Hepatocyte (in vitro differentiated cells): ENCODE results near the gene METAP2. TPM values are rescaled to one million over a fixed set of nuclear protein-coding genes. Genes with fewer than 3 reads are reported as not detected.
A peak's percentile ranks its signal among the peaks of the same experiment; 100 is the strongest.

Experiments
- DNase-seq: peaks from one replicate; pipeline ENCODE4 v3.0.0-alpha.2; 2016; ENCODE audit warnings: low spot score
- H2AFZ ChIP-seq: fragments of 200-600 bp; sonication (generic); 2 replicates; pipeline ENCODE4 v1.6.0; 2016; ENCODE audit warnings: antibody characterized with exemption, mild to moderate bottlenecking
- H3K27ac ChIP-seq: fragments of 200-600 bp; sonication (generic); 2 replicates; pipeline ENCODE4 v1.5.1; 2016; ENCODE audit warnings: mild to moderate bottlenecking
- H3K27me3 ChIP-seq: fragments of 200-600 bp; sonication (generic); 2 replicates; pipeline ENCODE4 v1.6.1; 2016
- H3K36me3 ChIP-seq: fragments of 200-600 bp; sonication (generic); replicated peaks from 2 replicates; pipeline ENCODE4 v1.5.1; 2016; ENCODE audit warnings: low read depth; ENCODE audit not compliant: insufficient read depth
- H3K4me1 ChIP-seq: fragments of 200-600 bp; sonication (generic); 2 replicates; pipeline ENCODE4 v1.5.1; 2016; ENCODE audit warnings: mild to moderate bottlenecking, moderate library complexity; ENCODE audit not compliant: insufficient read depth
- H3K4me2 ChIP-seq: fragments of 200-600 bp; sonication (generic); 2 replicates; pipeline ENCODE4 v1.6.0; 2016
- H3K4me3 ChIP-seq: fragments of 200-600 bp; sonication (generic); 2 replicates; pipeline ENCODE4 v1.5.1; 2016; ENCODE audit warnings: mild to moderate bottlenecking
- H3K79me2 ChIP-seq: fragments of 200-600 bp; sonication (generic); 2 replicates; pipeline ENCODE4 v1.6.0; 2017; ENCODE audit warnings: mild to moderate bottlenecking
- H3K9me2 ChIP-seq: fragments of 200-600 bp; sonication (generic); replicated peaks from 2 replicates; pipeline ENCODE4 v1.6.0; 2017; ENCODE audit warnings: mild to moderate bottlenecking; ENCODE audit not compliant: insufficient read depth
- H3K9me3 ChIP-seq: fragments of 200-600 bp; sonication (generic); 2 replicates; pipeline ENCODE4 v1.5.1; 2016; ENCODE audit warnings: low read depth, mild to moderate bottlenecking
- H4K20me1 ChIP-seq: fragments of 200-600 bp; sonication (generic); 2 replicates; pipeline ENCODE4 v1.6.0; 2016; ENCODE audit warnings: mild to moderate bottlenecking; ENCODE audit not compliant: insufficient read depth, poor library complexity, severe bottlenecking
- EZH2 ChIP-seq: fragments of 200-600 bp; sonication (generic); IDR thresholded peaks from 2 replicates; pipeline ENCODE4 v1.6.1; 2016; ENCODE audit warnings: antibody characterized with exemption, mild to moderate bottlenecking, borderline replicate concordance
- EZH2phosphoT487 ChIP-seq: fragments of 200-600 bp; sonication (generic); IDR thresholded peaks from one replicate; pipeline ENCODE4 v1.6.1; 2018; ENCODE audit warnings: antibody characterized with exemption, mild to moderate bottlenecking, low read depth, moderate library complexity; ENCODE audit not compliant: unreplicated experiment, severe bottlenecking
- WGBS: methylation state at CpG from one replicate; pipeline ENCODE4 v1.1.6; 2016; ENCODE audit warnings: low lambda C conversion rate; ENCODE audit errors: missing lambda C conversion rate; 5-methylcytosine and 5-hydroxymethylcytosine counted together
- polyA plus RNA-seq: library from polyadenylated mRNA; unstranded; fragments of >200 nt; fragmentation: Nextera tagmentation; extraction: Ambion mirVana; gene quantifications from 2 replicates; pipeline ENCODE4 v1.2.1, GENCODE V29; 2016
- small RNA-seq: library from RNA; depleted of rRNA; stranded (forward); fragments of <200 nt; gene quantifications from one replicate; pipeline ENCODE3, GENCODE V24; 2014
- total RNA-seq: library from RNA; depleted of rRNA; stranded (reverse); fragments of >200 nt; gene quantifications from 2 replicates; pipeline ENCODE4 v1.2.3, GENCODE V29; 2014
- TF ChIP-seq, protein P1 (sequence below): fragments of 200-600 bp; sonication (generic); IDR thresholded peaks from 2 replicates; pipeline ENCODE4 v1.5.1; 2016; ENCODE audit warnings: antibody characterized with exemption, mild to moderate bottlenecking; ENCODE audit not compliant: poor library complexity

The METAP2 gene
- total and polyA plus RNA-seq, 2 experiments from 2014 or later, result 44.7 to 69.7 TPM

GRCh38 chr12:95553197-95553943 lies 79.4 kb downstream of the METAP2 start:
- H3K4me2 ChIP-seq, result no peak overlapping the region
- peaks cover 5% of the 10 kb centered on the region for H3K9me3 ChIP-seq
- no peak overlapping the region for H3K4me3 ChIP-seq
- H3K79me2 ChIP-seq, result no peaks in the 10 kb centered on the region
- no peak overlapping the region for H2AFZ ChIP-seq
- 91% methylated on average over 5 of the region's 5 CpGs for WGBS
- H3K36me3 ChIP-seq, result no peaks in the 10 kb centered on the region
- DNase-seq, result no peak
- H3K27ac ChIP-seq, result no peak overlapping the region
- TF ChIP-seq EZH2 (no peak), EZH2phosphoT487 (no peak)
- TF ChIP-seq, protein P1, sequence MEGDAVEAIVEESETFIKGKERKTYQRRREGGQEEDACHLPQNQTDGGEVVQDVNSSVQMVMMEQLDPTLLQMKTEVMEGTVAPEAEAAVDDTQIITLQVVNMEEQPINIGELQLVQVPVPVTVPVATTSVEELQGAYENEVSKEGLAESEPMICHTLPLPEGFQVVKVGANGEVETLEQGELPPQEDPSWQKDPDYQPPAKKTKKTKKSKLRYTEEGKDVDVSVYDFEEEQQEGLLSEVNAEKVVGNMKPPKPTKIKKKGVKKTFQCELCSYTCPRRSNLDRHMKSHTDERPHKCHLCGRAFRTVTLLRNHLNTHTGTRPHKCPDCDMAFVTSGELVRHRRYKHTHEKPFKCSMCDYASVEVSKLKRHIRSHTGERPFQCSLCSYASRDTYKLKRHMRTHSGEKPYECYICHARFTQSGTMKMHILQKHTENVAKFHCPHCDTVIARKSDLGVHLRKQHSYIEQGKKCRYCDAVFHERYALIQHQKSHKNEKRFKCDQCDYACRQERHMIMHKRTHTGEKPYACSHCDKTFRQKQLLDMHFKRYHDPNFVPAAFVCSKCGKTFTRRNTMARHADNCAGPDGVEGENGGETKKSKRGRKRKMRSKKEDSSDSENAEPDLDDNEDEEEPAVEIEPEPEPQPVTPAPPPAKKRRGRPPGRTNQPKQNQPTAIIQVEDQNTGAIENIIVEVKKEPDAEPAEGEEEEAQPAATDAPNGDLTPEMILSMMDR, result no peak
- H3K4me1 ChIP-seq, result peaks cover 6% of the 10 kb centered on the region
- no peaks in the 10 kb centered on the region for H4K20me1 ChIP-seq
- H3K9me2 ChIP-seq, result no peaks in the 10 kb centered on the region
- peaks cover 32% of the 10 kb centered on the region for H3K27me3 ChIP-seq

DNA sequence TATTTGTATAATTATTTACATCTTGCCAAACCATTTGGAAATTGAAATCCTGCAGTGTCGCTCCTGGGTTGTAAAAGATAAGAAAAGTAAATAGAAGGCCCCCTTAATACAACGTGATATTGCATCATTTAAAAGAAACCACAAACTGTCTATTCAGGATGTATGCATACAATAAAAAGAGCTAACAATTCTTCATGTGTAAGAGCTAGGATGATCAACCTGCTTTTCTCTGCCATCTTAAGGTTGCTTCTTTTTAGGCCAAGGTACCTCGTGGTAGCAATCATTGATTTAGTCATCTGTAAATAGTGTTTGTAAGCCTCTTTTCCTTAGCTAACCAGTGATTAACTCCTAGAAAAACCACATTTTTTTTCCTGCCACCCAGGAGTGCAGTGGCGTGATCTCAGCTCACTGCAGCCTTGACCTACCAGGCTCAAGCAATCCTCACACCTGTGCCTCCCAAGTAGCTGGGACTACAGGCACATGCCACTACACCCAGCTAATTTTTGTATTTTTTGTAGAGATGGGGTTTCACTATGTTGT lies 80.7 kb downstream of the METAP2 start:
- no peak overlapping the region for H3K4me3 ChIP-seq
- H3K79me2 ChIP-seq, result no peaks in the 10 kb centered on the region
- DNase-seq, result no peak
- H3K36me3 ChIP-seq, result no peaks in the 10 kb centered on the region
- H3K27me3 ChIP-seq, result peaks cover 19% of the 10 kb centered on the region
- H2AFZ ChIP-seq, result no peak overlapping the region
- peaks cover 6% of the 10 kb centered on the region for H3K4me1 ChIP-seq
- no peaks in the 10 kb centered on the region for H3K9me2 ChIP-seq
- 42% methylated on average over 4 of the region's 4 CpGs for WGBS
- TF ChIP-seq EZH2, result no peak
- TF ChIP-seq, protein P1, result no peak
- TF ChIP-seq EZH2phosphoT487, result no peak
- peaks cover under 1% of the 10 kb centered on the region for H3K9me3 ChIP-seq
- H3K4me2 ChIP-seq, result no peak overlapping the region
- no peaks in the 10 kb centered on the region for H4K20me1 ChIP-seq
- peak overlapping the region; percentile 67 for H3K27ac ChIP-seq

DNA sequence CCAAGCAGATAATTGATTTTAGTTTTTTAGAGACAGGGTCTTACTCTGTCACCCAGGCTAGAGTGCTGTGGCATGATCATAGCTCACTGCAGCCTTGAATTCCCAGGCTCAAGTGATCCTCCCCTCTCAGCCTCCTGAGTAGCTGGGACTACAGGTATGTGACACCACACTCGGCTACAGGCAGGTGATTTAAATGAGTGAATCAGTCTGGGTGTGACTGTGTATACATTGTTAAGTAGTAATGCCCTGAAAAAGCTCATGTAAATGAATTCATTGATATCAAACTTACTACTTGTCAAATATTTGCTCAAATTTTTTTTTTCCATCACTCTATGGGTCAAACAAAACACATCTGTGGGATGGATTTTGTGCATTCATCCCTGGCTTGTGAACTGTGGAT lies 83.7 kb downstream of the METAP2 start:
- Histone ChIP-seq H3K36me3 (no peaks in the 10 kb centered on the region), H3K9me3 (no peaks in the 10 kb centered on the region), H3K9me2 (no peaks in the 10 kb centered on the region), H4K20me1 (no peaks in the 10 kb centered on the region), H2AFZ (no peak overlapping the region), H3K79me2 (no peaks in the 10 kb centered on the region), H3K27ac (no peak overlapping the region), H3K4me2 (no peak overlapping the region), H3K4me3 (no peak overlapping the region), H3K4me1 (peaks cover 6% of the 10 kb centered on the region), H3K27me3 (no peaks in the 10 kb centered on the region)
- 46% methylated on average over 1 of the region's 1 CpG for WGBS
- TF ChIP-seq EZH2 (no peak), EZH2phosphoT487 (no peak)
- TF ChIP-seq, protein P1, result no peak
- no peak for DNase-seq

Small RNAs within 50 kb of the gene (small RNA-seq; reads per million reads assigned to genes)
- not detected for gene RNU6-735P

Other genes with a start within 250 kb of the METAP2 start
- gene USP44, start 77.3 kb downstream of the METAP2 start, total RNA-seq, result 0.32 and 0.80 TPM in 2 replicates
- not detected in 2 replicates for gene USP44, start 77.3 kb downstream of the METAP2 start, polyA plus RNA-seq